B cell (primary cell): ENCODE results near the gene CPO.

Experiments
- EZH2 ChIP-seq: IDR thresholded peaks from 2 replicates; pipeline ENCODE4 v1.6.1; 2012; ENCODE audit warnings: borderline replicate concordance, low read depth, mild to moderate bottlenecking, moderate library complexity, low read length; ENCODE audit not compliant: insufficient read depth, poor library complexity, severe bottlenecking
- TF ChIP-seq, protein P1 (sequence below): fragments of 200-600 bp; IDR thresholded peaks from one replicate; pipeline ENCODE4 v1.8.0; 2022; ENCODE audit warnings: antibody characterized with exemption, mild to moderate bottlenecking

DNA sequence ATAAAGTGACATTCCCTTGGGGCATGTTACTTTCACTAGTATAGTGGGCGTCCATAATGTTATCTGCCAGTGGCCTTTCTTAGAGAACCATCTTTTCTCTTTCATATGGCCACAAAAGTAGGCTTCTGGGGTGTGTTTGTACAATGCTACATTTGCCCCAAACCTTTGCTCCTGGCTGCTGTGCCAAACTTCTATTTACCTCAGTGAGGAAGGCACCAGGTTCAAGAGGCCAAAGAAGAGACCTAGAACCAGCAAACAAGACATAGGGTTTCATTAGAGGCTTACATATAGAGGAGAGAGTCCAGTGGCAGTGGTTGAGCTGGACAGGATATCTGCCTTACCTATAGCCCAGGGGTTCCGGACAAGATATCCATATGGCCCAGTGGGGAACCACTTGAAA lies 48.5 kb downstream of the CPO start:
- TF ChIP-seq, protein P1, sequence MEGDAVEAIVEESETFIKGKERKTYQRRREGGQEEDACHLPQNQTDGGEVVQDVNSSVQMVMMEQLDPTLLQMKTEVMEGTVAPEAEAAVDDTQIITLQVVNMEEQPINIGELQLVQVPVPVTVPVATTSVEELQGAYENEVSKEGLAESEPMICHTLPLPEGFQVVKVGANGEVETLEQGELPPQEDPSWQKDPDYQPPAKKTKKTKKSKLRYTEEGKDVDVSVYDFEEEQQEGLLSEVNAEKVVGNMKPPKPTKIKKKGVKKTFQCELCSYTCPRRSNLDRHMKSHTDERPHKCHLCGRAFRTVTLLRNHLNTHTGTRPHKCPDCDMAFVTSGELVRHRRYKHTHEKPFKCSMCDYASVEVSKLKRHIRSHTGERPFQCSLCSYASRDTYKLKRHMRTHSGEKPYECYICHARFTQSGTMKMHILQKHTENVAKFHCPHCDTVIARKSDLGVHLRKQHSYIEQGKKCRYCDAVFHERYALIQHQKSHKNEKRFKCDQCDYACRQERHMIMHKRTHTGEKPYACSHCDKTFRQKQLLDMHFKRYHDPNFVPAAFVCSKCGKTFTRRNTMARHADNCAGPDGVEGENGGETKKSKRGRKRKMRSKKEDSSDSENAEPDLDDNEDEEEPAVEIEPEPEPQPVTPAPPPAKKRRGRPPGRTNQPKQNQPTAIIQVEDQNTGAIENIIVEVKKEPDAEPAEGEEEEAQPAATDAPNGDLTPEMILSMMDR: no peak
- TF ChIP-seq EZH2: no peak
